A549 (cell line): Measurements from ENCODE around the gene BEX3. TPM values are rescaled to one million over a fixed set of nuclear protein-coding genes. Genes with fewer than 3 reads are reported as not detected.

Experiments
- ATAC-seq, 2 experiments: fragments of 200-7000 bp in 1 of 2; fragments of >200 bp in 1 of 2; cut with Nextera tagmentation in 1 of 2; cut with Tn5 transposase in 1 of 2; 3 replicates each; pipeline versions ENCODE4 v1.8.0 to v1.9.1; 2018 to 2020; ENCODE audit warnings: mild to moderate bottlenecking in 1 of 2, moderate library complexity in 1 of 2
- CTCF ChIA-PET: fragments of 300-600 bp; sonication (Branson Sonifier 250); formaldehyde crosslinking; extraction: SDS; loops from one replicate; lab custom pipeline; 2021; ENCODE audit warnings: antibody characterized with exemption, inconsistent platforms; lab: Yijun Ruan, JAX
- POLR2A ChIA-PET: fragments of 350-600 bp; formaldehyde crosslinking; extraction: SDS; loops from one replicate; lab custom pipeline; 2021; ENCODE audit warnings: antibody characterized with exemption, inconsistent platforms; lab: Yijun Ruan, JAX
- DNase-seq, 2 experiments: peaks; one replicate each; pipeline versions ENCODE4 v3.0.0 to v3.0.0-alpha.2; 2011 to 2016; ENCODE audit warnings: low read depth in 1 of 2, low spot score in 1 of 2
- FAIRE-seq: peaks from 2 replicates; lab custom pipeline; 2011; peaks lifted over from hg19 to GRCh38; lab: Jason Lieb, UNC
- H3K27ac ChIP-seq, 2 experiments: fragments of >200 bp; sonication (Bioruptor Twin); formaldehyde crosslinking; 3 replicates each; pipeline ENCODE4 v1.5.1; 2016 to 2017
- H3K4me1 ChIP-seq: fragments of >200 bp; sonication (Bioruptor Twin); formaldehyde crosslinking; 3 replicates; pipeline ENCODE4 v1.6.1; 2016
- H3K4me2 ChIP-seq: fragments of >200 bp; sonication (Bioruptor Twin); formaldehyde crosslinking; 3 replicates; pipeline ENCODE4 v1.6.1; 2016
- H3K4me3 ChIP-seq: fragments of >200 bp; sonication (Bioruptor Twin); formaldehyde crosslinking; 3 replicates; pipeline ENCODE4 v1.5.1; 2016
- H3K9me3 ChIP-seq: fragments of >200 bp; sonication (Bioruptor Twin); formaldehyde crosslinking; 3 replicates; pipeline ENCODE4 v1.6.1; 2016
- BCL3 ChIP-seq: fragments of >200 bp; sonication (Bioruptor Twin); formaldehyde crosslinking; IDR thresholded peaks from 3 replicates; pipeline ENCODE4 v1.6.1; 2016
- CBX2 ChIP-seq: fragments of 200-600 bp; sonication (generic); IDR thresholded peaks from 2 replicates; pipeline ENCODE4 v1.6.1; 2016; ENCODE audit warnings: low read depth, mild to moderate bottlenecking, borderline replicate concordance
- ELK1 ChIP-seq: fragments of 150-350 bp; IDR thresholded peaks from 2 replicates; pipeline ENCODE4 v1.6.1; 2014; ENCODE audit warnings: low read depth, mild to moderate bottlenecking, low read length
- ESRRA ChIP-seq: fragments of 150-350 bp; IDR thresholded peaks from 2 replicates; pipeline ENCODE4 v1.6.1; 2014; ENCODE audit warnings: mild to moderate bottlenecking, low read length, borderline replicate concordance
- GATA3 ChIP-seq: IDR thresholded peaks from 2 replicates; pipeline ENCODE4 v1.6.1; 2012; ENCODE audit warnings: borderline replicate concordance
- HES2 ChIP-seq: fragments of >200 bp; sonication (Bioruptor Twin); formaldehyde crosslinking; IDR thresholded peaks from 2 replicates; pipeline ENCODE4 v1.6.1; 2016
- HEYL ChIP-seq: fragments of 250-450 bp; sonication (Bioruptor Pico); IDR thresholded peaks from 2 replicates; pipeline ENCODE4 v1.8.0; 2021; ENCODE audit warnings: mild to moderate bottlenecking, moderate library complexity
- HOXB13 ChIP-seq: fragments of 250-450 bp; sonication (Bioruptor Pico); IDR thresholded peaks from 2 replicates; pipeline ENCODE4 v1.5.0; 2020; ENCODE audit warnings: low read depth, mild to moderate bottlenecking, moderate library complexity
- JUN ChIP-seq, 2 experiments: fragments of >200 bp; sonication (Bioruptor Twin); formaldehyde crosslinking; IDR thresholded peaks; 2 replicates in 1 of 2; 3 replicates in 1 of 2; pipeline ENCODE4 v1.6.1; 2016 to 2017
- MAX ChIP-seq: IDR thresholded peaks from 2 replicates; pipeline ENCODE4 v1.6.1; 2012
- NR3C1 ChIP-seq: fragments of >200 bp; sonication (Bioruptor Twin); formaldehyde crosslinking; IDR thresholded peaks from 3 replicates; pipeline ENCODE4 v1.6.1; 2017
- PHF8 ChIP-seq: fragments of 200-600 bp; sonication (generic); IDR thresholded peaks from 2 replicates; pipeline ENCODE4 v1.6.1; 2016; ENCODE audit warnings: low read depth, mild to moderate bottlenecking, antibody characterized with exemption, moderate library complexity, borderline replicate concordance
- POLR2A ChIP-seq: IDR thresholded peaks from 2 replicates; pipeline ENCODE4 v1.6.1; 2012; ENCODE audit warnings: mild to moderate bottlenecking, low read length
- REST ChIP-seq: fragments of 200-600 bp; sonication (generic); IDR thresholded peaks from 2 replicates; pipeline ENCODE4 v1.6.1; 2016; ENCODE audit warnings: antibody characterized with exemption, mild to moderate bottlenecking, moderate library complexity
- USF2 ChIP-seq: fragments of 450-650 bp; IDR thresholded peaks from 2 replicates; pipeline ENCODE4 v1.6.1; 2014; ENCODE audit warnings: antibody characterized with exemption
- ZFP36 ChIP-seq: fragments of 450-650 bp; IDR thresholded peaks from 2 replicates; pipeline ENCODE4 v1.6.1; 2014; ENCODE audit warnings: borderline replicate concordance; ENCODE audit not compliant: partially characterized antibody
- WGBS: methylation state at CpG from one replicate; pipeline ENCODE4 v1.1.6; 2017; ENCODE audit errors: missing lambda C conversion rate; 5-methylcytosine and 5-hydroxymethylcytosine counted together
- polyA minus RNA-seq: library from RNA; depleted of rRNA, polyadenylated mRNA; stranded (reverse); fragments of >200 nt; gene quantifications from 2 replicates; pipeline ENCODE4 v1.2.3, GENCODE V29; 2011; rRNA and poly(A)+ RNA removed
- polyA plus RNA-seq, 4 experiments: library from polyadenylated mRNA; depleted of rRNA in 3 of 4; stranded (reverse); fragments of >200 nt; fragmentation: RNase III in 1 of 4; extraction: RNeasy Plus Mini Kit Qiagen cat#74134 plus additional on column Dnase treatment in 1 of 4; gene quantifications; 2 replicates in 3 of 4; 3 replicates in 1 of 4; pipeline ENCODE4 v1.2.3, GENCODE V29; 2011 to 2017
- TF ChIP-seq, protein P1 (sequence below): IDR thresholded peaks from 2 replicates; pipeline ENCODE4 v1.6.1; 2012; ENCODE audit warnings: low read depth, borderline replicate concordance

BEX3 gene
- 328 and 404 TPM in 2 replicates for polyA plus RNA-seq (2011; rRNA removed)
- polyA plus RNA-seq (2012; cell fraction: cytosol; rRNA removed) = 213 and 310 TPM in 2 replicates
- polyA plus RNA-seq (2012; cell fraction: nucleus; rRNA removed) = 75.6 and 127 TPM in 2 replicates
- 313 to 391 TPM (median 382 TPM) in 3 replicates for polyA plus RNA-seq (2017; fragmentation: RNase III; extraction: RNeasy Plus Mini Kit Qiagen cat#74134 plus additional on column Dnase treatment)
- 41.8 and 47.2 TPM in 2 replicates for polyA minus RNA-seq

DNA sequence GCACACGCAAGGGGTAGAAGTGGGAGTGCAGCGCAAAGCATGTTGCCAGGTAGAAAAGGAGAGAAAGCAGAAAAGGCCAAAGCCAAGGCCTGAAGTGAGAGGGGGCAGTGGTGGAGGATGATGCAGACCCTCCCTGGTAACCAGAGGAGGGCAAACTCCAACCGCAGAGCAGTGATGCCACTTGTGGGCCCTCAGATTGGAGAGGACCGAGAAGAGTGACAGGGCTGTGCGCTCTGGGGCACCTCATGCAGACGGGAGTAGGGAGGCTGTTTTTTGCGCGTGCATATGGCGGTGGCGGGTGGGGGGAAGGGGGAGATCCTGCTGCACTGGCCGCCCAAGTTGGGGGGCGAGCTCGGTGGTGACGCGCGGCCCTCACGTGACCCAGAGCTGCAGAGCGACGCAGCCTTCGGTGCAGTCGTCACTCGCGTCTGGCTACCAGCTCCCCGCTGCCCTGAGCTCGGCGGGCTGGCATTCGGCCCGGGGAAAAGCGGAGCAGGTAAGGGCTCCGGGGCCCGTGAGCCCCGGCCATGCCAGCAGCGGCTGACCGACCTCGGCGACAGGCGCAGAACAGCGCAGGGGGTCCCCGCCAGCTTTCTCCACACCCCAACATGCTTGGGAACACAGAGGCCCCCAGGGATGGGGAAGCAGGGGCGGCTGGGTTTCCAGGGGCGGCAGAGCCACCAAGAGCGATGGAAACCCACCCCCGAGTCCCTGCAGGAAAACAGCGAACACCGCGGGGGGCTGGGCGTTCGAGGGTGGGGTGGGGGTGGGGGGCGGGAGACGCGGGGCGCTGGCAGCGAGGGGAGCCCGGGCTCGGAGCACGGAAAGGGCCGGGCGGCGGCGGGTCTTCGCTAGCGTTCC is at the start of gene BEX3:
Gene BEX3 (plus strand): TSS at position 421 of the 861 bp plus-strand sequence. CDS start 984 bp downstream, outside the sequence.
- TF ChIP-seq MAX (peak; percentile 82), USF2 (peak; percentile 90), POLR2A (peak; percentile 70), HEYL (CRISPR knock-in tag) (no peak), PHF8 (peak; percentile 67; the same call in 1 of the 2 replicates), BCL3 (0 out of 3 replicates have a peak, but pooled peaks have one; percentile 58), ESRRA (no peak), HOXB13 (CRISPR knock-in tag) (no peak), JUN (IDR thresholded peaks at IDR 0.05) (peak in 1 of 2 experiments; percentile 66; a peak in 2 of 5 replicates)
- TF ChIP-seq, protein P1, sequence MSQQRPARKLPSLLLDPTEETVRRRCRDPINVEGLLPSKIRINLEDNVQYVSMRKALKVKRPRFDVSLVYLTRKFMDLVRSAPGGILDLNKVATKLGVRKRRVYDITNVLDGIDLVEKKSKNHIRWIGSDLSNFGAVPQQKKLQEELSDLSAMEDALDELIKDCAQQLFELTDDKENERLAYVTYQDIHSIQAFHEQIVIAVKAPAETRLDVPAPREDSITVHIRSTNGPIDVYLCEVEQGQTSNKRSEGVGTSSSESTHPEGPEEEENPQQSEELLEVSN = peak; percentile 48; the same call in 1 of the 2 replicates
- FAIRE-seq (no peak), DNase-seq (peak; percentile 48 to 69), ATAC-seq (peak; percentile 82 to 86)
- Histone ChIP-seq H3K4me1 (peaks cover 36% of the 10 kb centered on the region), H3K4me3 (peak within 1 kb of the TSS; percentile 67), H3K9me3 (no peaks in the 10 kb centered on the region), H3K4me2 (peak within 1 kb of the TSS; percentile 78), H3K27ac (peak within 1 kb of the TSS; percentile 97 to 100)
- ChIA-PET POLR2A (interaction anchor here (0.9 to 2.5 kb wide), 5 partner anchors 15 to 88 kb away, joined by 4 to 14 read pairs (median 5); partner anchors contain the start of gene TCEAL9), CTCF (interaction anchor here (1.1 to 1.4 kb wide), 2 partner anchors 33 to 89 kb away, joined by 3 read pairs; no protein-coding TSS in a partner anchor)
- WGBS = 37% methylated on average over 5 of the region's 62 CpGs

- DNase-seq (no peak), FAIRE-seq (no peak), ATAC-seq (no peak)
- Histone ChIP-seq H3K9me3 (no peaks in the 10 kb centered on the region), H3K4me2 (no peak within 1 kb of the TSS), H3K4me3 (no peak within 1 kb of the TSS), H3K27ac (no peak within 1 kb of the TSS), H3K4me1 (no peaks in the 10 kb centered on the region)
- TF ChIP-seq ELK1 = no peak
- ChIA-PET CTCF (interaction anchor here (1.9 kb wide), 1 partner anchor 9 kb away, joined by 7 read pairs; no protein-coding TSS in a partner anchor), POLR2A (no interaction called here)
- WGBS = 80% methylated on average over 11 of the region's 11 CpGs
These were observed 46.3 kb upstream of the BEX3 start, which contains the start of gene TCEAL7 for GRCh38 chrX:103329991-103330390. Gene TCEAL7, plus strand, starts transcription at chrX:103330239. Its CDS starts 1,165 bp downstream, at chrX:103331404.

DNA sequence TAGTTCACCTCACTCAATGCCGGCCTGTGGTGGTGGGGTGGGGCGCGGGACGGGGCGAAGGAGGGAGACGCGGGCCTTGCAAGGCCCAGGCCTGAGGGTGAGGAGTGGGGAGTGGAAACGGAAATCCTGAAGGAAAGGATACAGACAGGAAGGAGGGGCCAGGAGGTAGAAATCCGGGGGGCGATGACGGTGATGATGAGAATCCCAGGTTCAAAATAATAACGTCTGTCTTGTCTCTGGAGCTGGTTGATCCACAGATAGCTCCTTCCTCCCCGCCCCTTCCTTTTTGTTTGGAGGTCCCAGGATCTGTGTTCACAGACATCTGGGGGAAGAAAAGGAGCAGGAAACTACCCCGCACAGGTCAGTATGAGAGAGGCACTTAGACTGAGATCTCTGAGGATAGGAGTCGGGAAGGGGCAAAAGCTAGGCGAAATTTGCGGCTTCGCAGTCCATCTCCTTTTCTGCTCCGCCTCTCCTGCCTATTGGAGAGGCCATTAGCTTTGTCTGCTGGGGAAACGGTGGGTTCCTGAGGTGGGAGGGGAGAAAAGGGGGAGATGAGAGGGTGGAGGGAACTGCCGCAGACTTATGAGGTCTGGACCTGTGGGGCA is 45.6 kb upstream of the BEX3 start:
- Histone ChIP-seq H3K9me3 (no peaks in the 10 kb centered on the region), H3K4me1 (no peaks in the 10 kb centered on the region), H3K4me2 (no peak overlapping the region), H3K4me3 (no peak overlapping the region), H3K27ac (no peak overlapping the region)
- ATAC-seq = no peak
- no peak for FAIRE-seq
- POLR2A ChIA-PET = no interaction called here
- DNase-seq = no peak
- CTCF ChIA-PET = interaction anchor here (1.9 kb wide), 1 partner anchor 10 kb away, joined by 7 read pairs; no protein-coding TSS in a partner anchor
- WGBS = 82% methylated on average over 21 of the region's 21 CpGs
- TF ChIP-seq, protein P1 = no peak
- TF ChIP-seq REST (no peak), GATA3 (no peak), JUN (IDR thresholded peaks at IDR 0.05) (no peak), CBX2 (no peak), USF2 (no peak), HES2 (no peak), ZFP36 (no peak), NR3C1 (no peak)
